A673 (cell line): Measurements from ENCODE around the gene SLCO3A1.

Experiments
- CTCF ChIP-seq: fragments of 300-800, 200-600 bp; sonication (generic); conservative IDR thresholded peaks from 2 replicates; pipeline ENCODE4 v1.5.1; 2017; ENCODE audit warnings: low read depth, mild to moderate bottlenecking, antibody characterized with exemption, low read length, moderate library complexity, mixed read lengths
- EZH2 ChIP-seq: fragments of 200-600 bp; sonication (generic); IDR thresholded peaks from 2 replicates; pipeline ENCODE4 v1.6.1; 2017; ENCODE audit warnings: borderline replicate concordance, low read depth, mild to moderate bottlenecking, mixed read lengths, antibody characterized with exemption, low read length; ENCODE audit not compliant: poor library complexity, severe bottlenecking

- TF ChIP-seq CTCF (no peak), EZH2 (no peak)
These were observed 174.8 kb downstream of the SLCO3A1 start for GRCh38 chr15:92028389-92028724.
